HUDEP-2 (cell line): ENCODE results near the gene SRGAP2B.
"Not testable (repeated sequence)": the region's sequence is repeated elsewhere in the genome, so short reads cannot be mapped to it uniquely, and the experiment has no call there.

ENCODE experiments used
- DNase-seq, 76 experiments: peaks; one replicate each; lab custom pipeline; 2025; ENCODE audit not compliant: unreplicated experiment in 76 of 76; lab: John Stamatoyannopoulos, UW

SRGAP2B gene

GRCh38 chr1:144917154-144918026 lies 177.7 kb downstream of the SRGAP2B start:
- not testable (repeated sequence) for DNase-seq

- DNase-seq: not testable (repeated sequence)
Measured at GRCh38 chr1:144913977-144914734, 181.0 kb downstream of the SRGAP2B start.

GRCh38 chr1:144913458-144913857 lies 181.7 kb downstream of the SRGAP2B start:
- not testable (repeated sequence) for DNase-seq

- not testable (repeated sequence) for DNase-seq
Measured at GRCh38 chr1:144910729-144911128, 184.4 kb downstream of the SRGAP2B start.

- not testable (repeated sequence) for DNase-seq
Measured at GRCh38 chr1:144900841-144901240, 194.3 kb downstream of the SRGAP2B start.

- not testable (repeated sequence) for DNase-seq
Measured at GRCh38 chr1:144894454-144895201, 200.5 kb downstream of the SRGAP2B start.

GRCh38 chr1:144893710-144894438 lies 201.3 kb downstream of the SRGAP2B start:
- DNase-seq: not testable (repeated sequence)

- DNase-seq: not testable (repeated sequence)
Measured at GRCh38 chr1:144893062-144893461, 202.1 kb downstream of the SRGAP2B start.

GRCh38 chr1:144889450-144890115 lies 205.5 kb downstream of the SRGAP2B start:
- not testable (repeated sequence) for DNase-seq

- DNase-seq: not testable (repeated sequence)
Measured at GRCh38 chr1:144883022-144883421, 212.1 kb downstream of the SRGAP2B start.

GRCh38 chr1:144882343-144882742 lies 212.8 kb downstream of the SRGAP2B start:
- not testable (repeated sequence) for DNase-seq

GRCh38 chr1:144858607-144859006 lies 236.5 kb downstream of the SRGAP2B start:
- not testable (repeated sequence) for DNase-seq
